Adrenal gland (tissue), 5 donors: ENCODE data around the gene RAI2.

ENCODE experiments used
- CTCF ChIP-seq, 6 experiments: fragments of 450-650 bp in 4 of 6; fragments of 200-600 bp in 2 of 6; sonication (generic) in 1 of 6; IDR thresholded peaks; 1 replicate in 5 of 6; 2 replicates in 1 of 6; pipeline versions ENCODE4 v1.5.1 to v1.8.0; 2016 to 2021; ENCODE audit warnings: antibody characterized with exemption in 6 of 6, mild to moderate bottlenecking in 2 of 6, moderate library complexity in 1 of 6
- POLR2A ChIP-seq, 2 donors: fragments of 450-650 bp; IDR thresholded peaks; one replicate each; pipeline ENCODE4 v1.6.1; 2017; ENCODE audit warnings: antibody characterized with exemption in 2 of 2, mild to moderate bottlenecking in 2 of 2, moderate library complexity in 1 of 2
- donor health status: DM: no; HTN: no; CAD: no.

DNA sequence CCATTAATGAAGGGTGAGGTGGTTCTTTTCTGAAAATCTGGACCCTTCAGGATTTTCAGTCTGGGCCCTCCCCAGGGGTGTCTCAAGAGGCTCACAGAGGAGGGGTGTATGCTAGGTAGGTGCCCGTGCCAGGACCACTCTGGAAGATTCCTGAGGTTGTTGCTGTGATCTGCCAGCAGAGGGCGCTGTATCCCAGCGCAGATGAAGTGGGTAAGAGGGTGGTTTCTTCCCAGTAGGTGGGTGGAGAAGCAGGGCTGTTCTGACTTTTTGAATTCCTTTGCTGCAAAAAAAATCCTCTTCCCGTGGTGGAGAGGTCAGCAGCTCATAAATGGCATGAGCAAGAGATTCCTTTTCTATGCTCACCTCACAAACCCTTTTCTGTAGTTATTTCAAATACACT, 72.7 kb downstream of the RAI2 start:
- peak; percentile 47 to 81 (median 72) for TF ChIP-seq CTCF (IDR thresholded peaks at IDR 0.05)
- no peak for TF ChIP-seq POLR2A (IDR thresholded peaks at IDR 0.05)
